B cell (primary cell): ENCODE data around the gene GPR4.

Source experiments
- CTCF ChIP-seq: fragments of 200-600 bp; IDR thresholded peaks from one replicate; pipeline ENCODE4 v1.8.0; 2022; ENCODE audit warnings: antibody characterized with exemption, mild to moderate bottlenecking
- EZH2 ChIP-seq: IDR thresholded peaks from 2 replicates; pipeline ENCODE4 v1.6.1; 2012; ENCODE audit warnings: borderline replicate concordance, low read depth, mild to moderate bottlenecking, moderate library complexity, low read length; ENCODE audit not compliant: insufficient read depth, poor library complexity, severe bottlenecking

- no peak for TF ChIP-seq CTCF
- TF ChIP-seq EZH2 = no peak
Measured at GRCh38 chr19:45599286-45599685, 2.7 kb downstream of the GPR4 start.
